K562 (cell line): ENCODE data around the gene VPS18. TPM values are rescaled to one million over a fixed set of nuclear protein-coding genes. Genes with fewer than 3 reads are reported as not detected.

ENCODE experiments used
- ATAC-seq: fragments of 200-7000 bp; cut with Tn5 transposase; 3 replicates; pipeline ENCODE4 v1.9.1; 2020; ENCODE audit warnings: moderate library complexity
- BruUV-seq: library from RNA; stranded (reverse); fragments of 400-500 nt; replicated peaks from 2 replicates; lab custom pipeline; 2021; lab: Mats Ljungman, UMichigan
- CTCF ChIA-PET: fragments of 300-600 bp; formaldehyde crosslinking; extraction: SDS; loops from one replicate; lab custom pipeline; 2021; ENCODE audit warnings: low intra/inter-chr PET ratio; lab: Yijun Ruan, JAX
- POLR2A ChIA-PET: fragments of 300-600, 350-650 bp; sonication (Branson Sonifier 250); formaldehyde crosslinking; extraction: SDS; loops from one replicate; lab custom pipeline; 2021; ENCODE audit warnings: antibody characterized with exemption, inconsistent platforms; lab: Yijun Ruan, JAX
- DNase-seq, 4 experiments: peaks; one replicate each; pipeline versions ENCODE4 v3.0.0 to v3.0.0-alpha.2; 2011 to 2018; ENCODE audit warnings: low spot score in 3 of 4, mixed read lengths in 3 of 4; ENCODE audit errors: extremely low read depth in 1 of 4
- FAIRE-seq: peaks from 2 replicates; lab custom pipeline; 2011; peaks lifted over from hg19 to GRCh38; lab: Jason Lieb, UNC
- H2AFZ ChIP-seq: 2 replicates; pipeline ENCODE4 v1.6.0; 2011; ENCODE audit warnings: low read depth, low read length, control low read depth, inconsistent platforms
- H3K27ac ChIP-seq: fragments of 200-600 bp; 3 replicates; pipeline ENCODE4 v1.8.0; 2011; ENCODE audit warnings: low read depth, mild to moderate bottlenecking, control low read depth, inconsistent platforms, low read length, moderate library complexity, mixed read lengths; ENCODE audit errors: extremely low read depth
- H3K27me3 ChIP-seq, 2 experiments: fragments of 300-600 bp in 1 of 2; 2 replicates in 1 of 2; 3 replicates in 1 of 2; pipeline versions ENCODE4 v1.6.0 to v1.8.0; 2011; ENCODE audit warnings: inconsistent platforms in 2 of 2, low read length in 2 of 2, mild to moderate bottlenecking in 1 of 2, mixed read lengths in 1 of 2, moderate library complexity in 1 of 2; ENCODE audit not compliant: control insufficient read depth in 2 of 2, insufficient read depth in 2 of 2
- H3K36me3 ChIP-seq: fragments of 300-600 bp; 3 replicates; pipeline ENCODE4 v1.8.0; 2011; ENCODE audit warnings: mild to moderate bottlenecking, low read length, inconsistent platforms; ENCODE audit not compliant: control insufficient read depth, insufficient read depth
- H3K4me1 ChIP-seq, 2 experiments: fragments of 200-600 bp in 1 of 2; replicated peaks in 1 of 2; 2 replicates in 1 of 2; 3 replicates in 1 of 2; pipeline versions ENCODE4 v1.5.1 to v1.8.0; 2011; ENCODE audit warnings: inconsistent platforms in 2 of 2, low read length in 2 of 2, mild to moderate bottlenecking in 1 of 2, mixed read lengths in 1 of 2, moderate library complexity in 1 of 2; ENCODE audit not compliant: control insufficient read depth in 2 of 2, insufficient read depth in 2 of 2
- H3K4me2 ChIP-seq: 2 replicates; pipeline ENCODE4 v1.6.1; 2011; ENCODE audit warnings: low read length, control low read depth, inconsistent platforms, mixed read lengths; ENCODE audit not compliant: insufficient read depth
- H3K4me3 ChIP-seq: fragments of 200-600 bp; sonication (generic), shearing (Covaris generic); 2 replicates; pipeline ENCODE4 v1.5.1; 2016; ENCODE audit warnings: control low read depth, inconsistent platforms
- H3K79me2 ChIP-seq: fragments of 200-600 bp; 3 replicates; pipeline ENCODE4 v1.8.0; 2011; ENCODE audit warnings: low read length, inconsistent platforms; ENCODE audit not compliant: control insufficient read depth, insufficient read depth
- H3K9ac ChIP-seq, 2 experiments: 2 replicates each; pipeline versions ENCODE4 v1.6.0 to v1.6.1; 2011; ENCODE audit warnings: low read depth in 2 of 2, low read length in 2 of 2, control low read depth in 1 of 2, inconsistent platforms in 1 of 2, mild to moderate bottlenecking in 1 of 2, mixed read lengths in 1 of 2; ENCODE audit not compliant: insufficient read depth in 1 of 2
- H3K9me1 ChIP-seq: one replicate; pipeline ENCODE4 v1.6.0; 2011; ENCODE audit warnings: inconsistent platforms, mild to moderate bottlenecking, low read length, moderate library complexity; ENCODE audit not compliant: control insufficient read depth, insufficient read depth
- H3K9me3 ChIP-seq: replicated peaks from 2 replicates; pipeline ENCODE4 v1.5.1; 2011; ENCODE audit warnings: low read depth, low read length, inconsistent platforms; ENCODE audit not compliant: control insufficient read depth, insufficient read depth
- H4K20me1 ChIP-seq: replicated peaks from 2 replicates; pipeline ENCODE4 v1.6.1; 2011; ENCODE audit warnings: low read length, inconsistent platforms, mixed read lengths; ENCODE audit not compliant: control insufficient read depth, insufficient read depth
- CGGBP1 ChIP-seq: fragments of 250-450 bp; sonication (Bioruptor Pico); IDR thresholded peaks from 2 replicates; pipeline ENCODE4 v1.9.0; 2021; ENCODE audit warnings: mild to moderate bottlenecking
- CREM ChIP-seq: IDR thresholded peaks from 2 replicates; pipeline ENCODE4 v1.6.1; 2014; ENCODE audit warnings: antibody characterized with exemption, low read depth
- DPF2 ChIP-seq: fragments of 450-650 bp; IDR thresholded peaks from 2 replicates; pipeline ENCODE4 v1.6.1; 2016
- FOXO4 ChIP-seq: fragments of 450-650 bp; formaldehyde crosslinking; IDR thresholded peaks from 2 replicates; pipeline ENCODE4 v1.4.0; 2020; ENCODE audit warnings: mild to moderate bottlenecking, moderate library complexity
- GATA2 ChIP-seq: sonication (generic); formaldehyde crosslinking; IDR thresholded peaks from 2 replicates; pipeline ENCODE4 v1.4.0; 2020; ENCODE audit warnings: mild to moderate bottlenecking, missing genetic modification reagents
- HDAC1 ChIP-seq, 2 experiments: fragments of 450-650 bp; IDR thresholded peaks; 2 replicates each; pipeline ENCODE4 v1.6.1; 2016 to 2017; ENCODE audit warnings: inconsistent platforms in 1 of 2, mild to moderate bottlenecking in 1 of 2, moderate library complexity in 1 of 2
- MYNN ChIP-seq, 2 experiments: sonication (generic); formaldehyde crosslinking in 1 of 2; IDR thresholded peaks; 2 replicates each; pipeline versions ENCODE4 v1.5.0 to v1.6.1; 2016 to 2020; ENCODE audit warnings: antibody characterized with exemption in 1 of 2, missing genetic modification reagents in 1 of 2
- POLR2G ChIP-seq: fragments of 200-400 bp; formaldehyde crosslinking; IDR thresholded peaks from 2 replicates; pipeline ENCODE4 v1.6.1; 2017; ENCODE audit warnings: low read depth, mild to moderate bottlenecking, antibody characterized with exemption, low read length, moderate library complexity
- RBM15 ChIP-seq: fragments of 200-400 bp; formaldehyde crosslinking; IDR thresholded peaks from 2 replicates; pipeline ENCODE4 v1.6.1; 2018; ENCODE audit warnings: mild to moderate bottlenecking, low read length, moderate library complexity; ENCODE audit not compliant: insufficient read depth
- RUNX1 ChIP-seq: sonication (generic); IDR thresholded peaks from 2 replicates; pipeline ENCODE4 v1.6.1; 2016; ENCODE audit warnings: antibody characterized with exemption, low read depth
- SLC30A9 ChIP-seq: fragments of 250-450 bp; sonication (Bioruptor Pico); IDR thresholded peaks from 2 replicates; pipeline ENCODE4 v1.8.0; 2022; ENCODE audit warnings: mild to moderate bottlenecking, moderate library complexity
- TFAP4 ChIP-seq: sonication (generic); formaldehyde crosslinking; IDR thresholded peaks from 2 replicates; pipeline ENCODE4 v1.8.0; 2022; ENCODE audit warnings: missing genetic modification reagents, mild to moderate bottlenecking, moderate library complexity, borderline replicate concordance
- ZBTB9 ChIP-seq: fragments of 450-650 bp; formaldehyde crosslinking; IDR thresholded peaks from 2 replicates; pipeline ENCODE4 v1.4.0; 2020; ENCODE audit warnings: mild to moderate bottlenecking, moderate library complexity
- ZNF121 ChIP-seq: sonication (generic); formaldehyde crosslinking; conservative IDR thresholded peaks from 2 replicates; pipeline ENCODE4 v1.8.0; 2022; ENCODE audit warnings: missing genetic modification reagents
- ZNF3 ChIP-seq: fragments of 250-450 bp; sonication (Bioruptor Pico); IDR thresholded peaks from 2 replicates; pipeline ENCODE4 v1.5.0; 2021; ENCODE audit warnings: mild to moderate bottlenecking, moderate library complexity
- ZNF668 ChIP-seq: fragments of 250-450 bp; sonication (Bioruptor Pico); IDR thresholded peaks from 2 replicates; pipeline ENCODE4 v1.8.0; 2022; ENCODE audit warnings: mild to moderate bottlenecking, inconsistent platforms
- WGBS: fragments of 100-300 bp; shearing (Covaris generic); methylation state at CpG from one replicate; pipeline ENCODE4 v1.1.6; 2016; ENCODE audit warnings: low coverage, mixed read lengths; ENCODE audit not compliant: insufficient coverage; ENCODE audit errors: missing lambda C conversion rate; 5-methylcytosine and 5-hydroxymethylcytosine counted together
- in situ Hi-C: fragments of 300-500 bp; cut with MboI; formaldehyde crosslinking; loops from 4 replicates; pipeline ENCODE4 v1.15.0; 2018; ENCODE audit warnings: inconsistent platforms, mixed read lengths
- intact Hi-C: fragments of 100-400 bp; cut with micrococcal nuclease; formaldehyde crosslinking; loops from 2 replicates; pipeline ENCODE4 v1.14.2; 2022
- polyA plus RNA-seq, 8 experiments: library from polyadenylated mRNA; depleted of rRNA in 4 of 8; stranded (reverse) in 5 of 8; unstranded in 3 of 8; fragments of >200 nt; fragmentation: Nextera tagmentation in 2 of 8; fragmentation: Illumina TruSeq in 1 of 8; extraction: Ambion mirVana in 2 of 8; extraction: Trizol in 1 of 8; gene quantifications; 2 replicates each; pipeline versions ENCODE4 v1.2.1 to v1.2.3, GENCODE V29; 2011 to 2014; ENCODE audit warnings: inconsistent platforms in 1 of 8, missing spikeins in 1 of 8
- total RNA-seq, 7 experiments: library from RNA; depleted of rRNA in 6 of 7; stranded (reverse); fragments of >200 nt in 6 of 7; fragmentation: Illumina TruSeq in 2 of 7; extraction: Trizol in 2 of 7; gene quantifications; 2 replicates each; pipeline versions ENCODE4 v1.2.1 to v1.2.3, GENCODE V29; 2011 to 2021; ENCODE audit warnings: low replicate concordance in 1 of 7

The VPS18 gene
- total and polyA plus RNA-seq, 9 of the 15 experiments (the other 6 are each of a cell fraction or from before 2014, with no cell fraction given), result 0.73 to 19.9 (median 8.5) TPM

GRCh38 chr15:40918146-40918798, 24.0 kb downstream of the VPS18 start:
- in situ Hi-C loops, result no loop called here
- TF ChIP-seq FOXO4 (CRISPR knock-in tag) (no peak), MYNN (IDR thresholded peaks at IDR 0.05) (no peak), MYNN (CRISPR knock-in tag; IDR thresholded peaks at IDR 0.05) (no peak), ZNF668 (CRISPR knock-in tag) (no peak), GATA2 (CRISPR knock-in tag) (no peak), POLR2G (no peak), SLC30A9 (CRISPR knock-in tag) (no peak), RUNX1 (no peak), HDAC1 (IDR thresholded peaks at IDR 0.05) (no peak), ZNF121 (no peak), RBM15 (no peak), DPF2 (no peak), ZBTB9 (CRISPR knock-in tag) (no peak), TFAP4 (no peak), ZNF3 (CRISPR knock-in tag) (no peak), CGGBP1 (CRISPR knock-in tag) (no peak), CREM (no peak)

More at GRCh38 chr15:40918146-40918798, 24.0 kb downstream of the VPS18 start:
- Histone ChIP-seq H3K9ac (peak overlapping the region in 1 of 2 experiments; percentile 0; a peak in 1 of 4 replicates), H2AFZ (peak overlapping the region; percentile 58; the same call in 1 of the 2 replicates), H3K4me3 (no peak overlapping the region), H4K20me1 (no peaks in the 10 kb centered on the region), H3K27ac (no peak overlapping the region), H3K9me1 (no peaks in the 10 kb centered on the region), H3K36me3 (no peaks in the 10 kb centered on the region), H3K4me2 (no peak overlapping the region), H3K27me3 (no peaks in the 10 kb centered on the region), H3K4me1 (peaks cover 0 to 28% of the 10 kb centered on the region in 2 experiments; a peak in 3 of 5 replicates), H3K9me3 (no peaks in the 10 kb centered on the region), H3K79me2 (no peaks in the 10 kb centered on the region)
- no peak for ATAC-seq
- no peak for DNase-seq
- POLR2A ChIA-PET, result no interaction called here
- 40% methylated on average over 15 of the region's 15 CpGs for WGBS
- no TSS peak for BruUV-seq
- intact Hi-C loops, result no loop called here
- CTCF ChIA-PET, result no interaction called here
- FAIRE-seq, result no peak
